HG03135 (cell line): ENCODE measurements around the gene NT5C.
A peak's percentile ranks its signal among the peaks of the same experiment; 100 is the strongest.
"Not testable (repeated sequence)": the region's sequence is repeated elsewhere in the genome, so short reads cannot be mapped to it uniquely, and the experiment has no call there.

Experiments
- ATAC-seq: cut with Tn5 transposase; IDR thresholded peaks from one replicate; pipeline ENCODE4 v1.9.1; 2021; ENCODE audit warnings: mild to moderate bottlenecking, moderate library complexity; ENCODE audit not compliant: unreplicated experiment

NT5C gene

DNA sequence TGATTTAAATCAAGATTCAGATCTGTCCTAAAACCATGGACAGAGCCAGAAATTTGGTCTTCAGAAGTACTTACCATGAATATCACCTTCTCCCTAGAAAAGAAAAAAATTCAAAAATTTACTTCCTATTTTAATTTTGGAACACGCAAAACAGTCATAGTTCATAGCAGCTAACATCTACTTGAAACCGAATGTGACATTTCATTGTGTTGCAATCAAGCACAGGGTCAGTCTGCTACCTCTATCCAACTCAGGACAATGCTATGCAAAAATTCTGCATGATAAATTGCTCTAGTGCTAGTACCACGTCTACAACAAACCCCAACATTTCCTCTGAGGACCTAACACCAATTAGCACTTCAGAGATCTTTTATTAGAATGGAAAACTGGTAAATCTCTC, 15.1 kb upstream of the NT5C start:
- ATAC-seq = no peak

- ATAC-seq = no peak
These were observed 13.4 kb upstream of the NT5C start for GRCh38 chr17:75144816-75145512.

DNA sequence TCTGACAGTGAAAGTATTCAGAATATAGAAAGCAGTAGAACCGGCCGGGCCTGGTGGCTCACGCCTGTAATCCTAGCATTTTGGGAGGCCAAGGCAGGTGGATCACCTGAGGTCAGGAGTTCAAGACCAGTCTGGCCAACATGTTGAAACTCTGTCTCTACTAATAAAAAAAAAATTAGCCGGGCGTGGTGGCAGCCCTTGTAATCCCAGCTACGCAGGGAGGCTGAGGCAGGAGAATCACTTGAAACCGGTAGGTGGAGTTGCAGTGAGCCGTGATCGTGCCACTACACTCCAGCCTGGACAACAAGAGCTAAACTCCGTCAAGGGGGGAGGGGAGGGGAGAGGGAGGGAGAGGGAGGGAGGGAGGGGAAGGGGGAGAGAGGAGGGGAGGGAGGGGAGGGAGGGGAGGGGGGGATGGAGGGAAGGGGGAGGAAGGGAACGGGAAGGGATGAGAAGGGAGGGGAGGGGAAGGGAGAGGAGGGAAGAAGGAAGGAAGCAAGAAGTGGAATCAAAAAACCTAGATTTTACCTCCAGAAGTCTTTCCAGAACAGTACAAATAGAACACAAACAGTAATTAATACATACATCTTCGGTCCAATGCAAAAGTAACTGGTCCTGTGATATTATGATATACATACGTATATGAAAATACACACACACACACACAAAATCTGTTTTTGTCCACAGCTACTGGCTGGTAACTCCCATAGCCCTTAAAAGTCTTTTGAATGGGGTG, 10.9 kb upstream of the NT5C start:
- ATAC-seq = no peak

DNA sequence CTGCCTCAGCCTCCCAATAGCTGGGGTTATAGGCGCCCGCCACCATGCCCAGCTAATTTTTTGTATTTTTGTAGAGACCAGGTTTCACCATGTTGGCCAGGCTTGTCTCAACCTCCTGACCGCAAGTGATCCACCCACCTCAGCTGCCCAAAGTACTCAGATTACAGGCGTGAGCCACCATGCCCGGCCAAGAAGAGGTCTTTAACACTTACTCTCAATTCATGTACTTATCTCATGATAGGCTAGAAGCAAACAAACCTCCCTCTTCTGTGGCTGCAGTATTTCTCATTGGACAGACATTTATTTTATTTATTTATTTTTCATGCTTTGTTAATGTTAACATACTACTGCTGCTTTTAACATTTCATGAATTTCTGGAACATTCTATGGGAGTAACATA, 7.0 kb upstream of the NT5C start:
- ATAC-seq = no peak

DNA sequence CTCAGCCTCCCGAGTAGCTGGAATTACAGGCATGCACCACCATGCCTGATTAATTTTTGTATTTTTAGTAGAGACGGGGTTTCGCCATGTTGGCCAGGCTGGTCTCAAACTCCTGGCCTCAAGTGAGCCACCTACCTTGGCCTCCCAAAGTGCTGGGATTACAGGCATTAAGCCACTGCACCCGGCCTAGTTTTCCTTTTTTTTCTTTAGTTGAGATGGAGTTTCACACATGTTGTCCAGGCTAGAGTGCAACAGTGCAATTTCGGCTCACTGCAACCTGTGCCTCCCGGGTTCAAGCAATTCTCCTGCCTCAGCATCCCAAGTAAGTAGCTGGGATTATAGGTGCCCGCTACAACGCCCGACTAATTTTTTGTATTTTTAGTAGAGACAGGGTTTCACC, 6.2 kb upstream of the NT5C start:
- ATAC-seq = not testable (repeated sequence)

DNA sequence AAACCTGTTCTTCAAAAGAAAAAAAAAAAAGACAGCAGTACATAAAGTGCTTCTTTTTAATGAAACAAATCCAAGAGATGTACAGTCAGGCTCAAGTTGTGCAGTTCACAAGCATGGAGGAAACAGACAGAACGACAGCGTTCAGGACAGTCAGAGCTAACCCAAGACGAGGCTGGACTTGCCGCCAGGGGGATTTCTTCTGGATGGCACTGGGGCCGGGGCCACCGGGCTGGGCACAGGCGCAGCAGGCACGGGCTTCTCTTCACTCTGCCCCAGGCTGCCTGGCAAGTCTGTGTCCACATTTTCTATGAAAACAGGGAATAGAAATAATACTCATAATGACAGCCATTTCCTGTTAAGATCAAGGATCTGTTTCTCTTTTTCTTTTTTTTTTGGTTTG, 4.4 kb upstream of the NT5C start:
- no peak for ATAC-seq

GRCh38 chr17:75135452-75135851, 3.9 kb upstream of the NT5C start:
- no peak for ATAC-seq

DNA sequence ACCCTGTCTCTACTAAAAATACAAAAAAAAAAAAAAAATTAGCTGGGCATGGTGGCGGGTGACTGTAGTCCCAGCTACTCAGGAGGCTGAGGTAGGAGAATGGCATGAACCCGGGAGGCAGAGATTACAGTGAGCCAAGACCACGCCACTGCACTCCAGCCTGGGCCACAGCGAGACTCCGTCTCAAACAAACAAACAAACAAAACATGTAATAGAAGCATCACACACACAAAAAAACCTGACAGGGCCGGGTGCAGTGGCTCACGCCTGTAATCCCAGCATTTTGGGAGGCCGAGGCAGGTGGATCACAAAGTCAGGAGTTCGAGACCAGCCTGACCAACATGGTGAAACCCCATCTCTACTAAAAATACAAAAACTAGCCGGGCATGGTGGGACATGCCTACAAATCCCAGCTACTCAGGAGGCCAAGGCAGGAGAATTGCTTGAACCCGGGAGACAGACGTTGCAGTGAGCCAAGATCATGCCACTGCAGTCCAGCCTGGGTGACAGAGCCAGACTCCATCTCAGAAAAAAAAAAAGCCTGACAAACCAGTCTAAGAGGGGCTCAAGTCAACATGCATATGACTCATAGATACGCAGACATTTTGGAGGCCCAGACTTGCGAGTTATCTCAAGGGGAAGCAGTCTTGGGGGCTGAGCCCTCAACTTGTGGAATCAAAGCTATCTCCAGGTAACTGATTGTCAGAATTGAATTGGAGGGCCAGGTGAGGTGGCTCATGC, 2.2 kb upstream of the NT5C start:
- ATAC-seq = not testable (repeated sequence)

DNA sequence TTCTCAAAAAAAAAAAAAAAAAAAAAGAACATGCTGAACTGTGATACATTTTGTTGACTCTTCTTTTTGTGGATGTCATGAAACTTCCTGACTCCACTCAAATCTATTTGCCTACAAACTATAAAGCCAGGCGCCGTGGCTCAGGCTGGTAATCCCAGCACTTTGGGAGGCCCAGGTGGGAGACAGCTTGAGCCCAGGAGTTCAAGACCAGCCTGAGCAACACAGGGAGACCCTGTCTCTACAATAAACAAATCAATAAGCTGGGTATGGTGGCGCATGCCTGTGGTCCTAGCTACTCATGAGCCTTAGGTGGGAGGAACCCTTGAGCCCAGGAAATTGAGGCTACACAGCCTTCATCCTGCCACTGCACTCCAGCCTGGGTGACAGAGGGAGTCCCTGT, 1.5 kb upstream of the NT5C start:
- ATAC-seq = no peak

DNA sequence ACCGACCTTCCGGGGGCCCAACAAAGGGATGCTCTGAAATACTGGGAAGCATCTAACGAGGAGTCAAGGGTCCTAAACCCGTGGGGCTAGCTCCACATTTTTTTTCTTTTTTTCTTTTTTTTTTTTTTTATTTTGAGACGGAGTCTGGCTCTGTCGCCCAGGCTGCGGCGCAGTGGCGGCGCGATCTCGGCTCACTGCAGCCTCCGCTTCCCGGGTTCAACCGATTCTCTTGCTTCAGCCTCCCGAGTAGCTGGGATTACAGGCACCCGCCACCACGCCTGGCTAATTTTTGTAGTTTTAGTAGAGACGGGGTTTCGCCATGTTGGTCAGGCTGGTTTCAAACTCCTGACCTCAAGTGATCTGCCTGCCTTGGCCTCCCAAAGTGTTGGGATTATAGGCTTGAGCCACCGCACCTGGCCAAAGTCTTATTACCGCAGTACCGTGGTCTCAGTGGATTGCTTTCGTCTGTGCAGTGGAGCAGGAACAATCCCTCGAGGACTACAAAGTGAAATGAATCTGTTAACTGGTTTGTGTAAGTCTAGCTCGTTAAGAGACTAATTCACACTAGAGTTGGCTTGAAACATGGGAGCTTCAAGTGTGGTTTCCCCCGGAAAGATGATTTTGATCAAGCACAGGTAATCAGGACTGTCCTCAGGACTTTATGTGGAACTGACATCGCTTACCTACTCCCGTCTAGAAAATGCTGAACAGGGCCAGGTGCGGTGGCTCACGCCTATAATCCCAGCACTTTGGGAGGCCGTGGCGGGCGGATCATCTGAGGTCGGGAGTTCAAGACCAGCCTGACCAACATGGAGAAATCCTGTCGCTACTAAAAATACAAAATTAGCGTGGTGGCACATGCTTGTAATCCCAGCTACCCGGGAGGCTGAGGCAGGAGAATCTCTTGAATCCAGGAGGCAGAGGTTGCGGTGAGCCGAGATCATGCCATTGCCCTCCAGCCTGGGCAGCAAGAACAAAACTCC, 767 bp upstream of the NT5C start:
- ATAC-seq = not testable (repeated sequence)

- ATAC-seq = peak; percentile 13
These were observed 787 bp downstream of the NT5C start for GRCh38 chr17:75130632-75131277.

DNA sequence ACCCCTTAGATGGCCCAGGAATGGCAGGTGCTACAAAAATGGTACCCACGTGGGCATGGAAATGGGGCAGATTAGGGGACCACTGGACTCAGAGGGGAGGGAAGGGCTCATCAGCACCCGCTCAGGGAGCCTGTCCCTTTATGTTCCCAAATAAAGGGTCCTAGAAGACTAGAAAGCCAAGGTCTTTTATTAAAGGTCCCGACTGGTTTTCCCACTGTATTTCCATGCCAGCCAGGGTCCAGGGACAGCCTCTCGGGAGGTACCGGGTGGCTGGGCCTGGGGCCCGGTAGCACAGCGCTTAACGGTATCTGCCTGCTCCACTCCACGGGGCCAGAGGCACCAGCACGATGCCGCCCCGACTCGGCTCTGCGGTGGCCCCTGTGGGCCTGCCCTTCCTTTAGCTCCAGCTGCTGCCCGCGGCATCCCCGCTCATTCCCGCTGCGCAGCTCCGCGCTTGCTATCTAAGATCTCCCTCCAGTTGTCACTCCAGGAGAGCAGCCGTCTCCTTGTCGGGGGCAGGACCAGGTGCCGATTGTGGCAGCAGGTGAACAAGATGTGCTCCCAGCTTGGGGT, 1.4 kb downstream of the NT5C start:
- ATAC-seq = no peak

DNA sequence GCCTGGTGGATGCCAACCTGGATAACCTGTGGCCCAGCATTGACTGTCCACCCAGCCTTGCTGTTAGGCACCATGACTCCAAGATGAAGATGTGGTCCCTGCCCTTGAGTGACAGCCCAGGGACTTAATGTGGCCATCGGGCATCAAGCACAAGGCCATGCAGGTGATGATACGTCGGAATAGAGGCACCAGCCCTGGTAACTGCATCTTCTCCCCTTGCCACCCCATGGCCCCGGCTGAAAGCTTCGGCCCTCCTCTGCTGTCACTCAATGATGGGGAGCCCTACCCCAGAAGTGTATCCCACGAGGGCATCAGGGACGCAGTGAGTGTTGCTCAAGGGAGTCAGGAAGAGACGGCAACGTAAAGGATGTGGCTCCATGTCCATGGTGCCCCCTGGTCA, 2.0 kb downstream of the NT5C start:
- ATAC-seq = no peak

GRCh38 chr17:75128694-75129505, 2.6 kb downstream of the NT5C start:
- no peak for ATAC-seq

DNA sequence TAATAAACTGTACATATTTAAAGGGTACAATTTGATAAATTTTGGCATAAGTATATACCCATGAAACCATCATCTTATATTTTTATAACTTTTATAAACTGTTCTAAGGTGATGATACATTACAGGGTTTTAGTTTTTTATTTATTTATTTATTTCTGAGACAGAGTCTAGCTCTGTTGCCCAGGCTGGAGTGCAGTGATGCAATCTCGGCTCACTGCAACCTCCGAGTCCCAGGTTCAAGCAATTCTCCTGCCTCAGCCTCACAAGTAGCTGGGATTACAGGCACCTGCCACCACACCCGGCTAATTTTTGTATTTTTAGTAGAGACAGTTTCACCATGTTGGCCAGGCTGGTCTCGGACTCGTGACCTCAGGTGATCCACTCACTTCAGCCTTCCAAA, 3.6 kb downstream of the NT5C start:
- not testable (repeated sequence) for ATAC-seq

DNA sequence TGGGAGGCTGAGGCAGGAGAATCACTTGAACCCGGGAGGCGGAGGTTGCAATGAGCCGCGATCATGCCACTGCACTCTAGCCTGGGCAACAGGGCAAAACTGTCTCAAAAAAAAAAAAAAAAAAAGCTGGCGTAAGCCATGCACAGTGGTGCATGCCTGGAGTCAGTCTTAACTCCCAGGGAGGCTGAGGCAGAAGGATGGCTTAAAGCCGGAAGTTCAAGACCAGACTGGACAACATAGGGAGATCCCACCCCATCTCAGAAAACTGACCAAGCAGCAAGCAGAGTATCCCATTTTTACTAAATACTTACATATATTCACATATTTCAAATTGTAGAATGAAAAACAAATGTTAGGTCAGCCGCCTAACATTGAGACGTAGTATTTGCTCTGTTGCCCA, 4.6 kb downstream of the NT5C start:
- ATAC-seq = no peak

DNA sequence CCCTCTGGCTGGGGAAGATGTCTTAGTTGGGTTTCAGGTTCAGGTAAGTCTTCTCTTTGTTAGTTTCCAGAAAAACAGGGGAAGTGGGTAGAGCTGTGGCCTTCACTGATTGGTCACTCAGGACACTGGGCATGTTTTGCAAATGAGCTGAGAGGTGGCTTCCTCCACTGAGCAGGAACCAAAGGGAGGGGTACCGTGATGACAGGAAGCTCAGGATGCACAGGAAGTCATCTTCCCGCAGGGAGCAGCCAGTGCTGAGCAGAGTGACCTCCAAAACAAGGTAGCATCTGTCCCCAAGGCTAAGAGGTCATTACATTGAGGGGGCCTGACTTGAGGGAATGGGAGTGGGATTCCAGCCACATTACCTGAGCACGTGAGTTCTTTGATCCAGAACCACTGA, 5.6 kb downstream of the NT5C start:
- ATAC-seq = no peak

GRCh38 chr17:75124819-75125162, 6.8 kb downstream of the NT5C start:
- no peak for ATAC-seq
